Astrocyte of the spinal cord (primary cell): ENCODE results near the gene STK40.

Experiments used
- DNase-seq: peaks from one replicate; pipeline ENCODE4 v3.0.0; 2011; ENCODE audit warnings: low read depth, low spot score
- H3K4me3 ChIP-seq: 2 replicates; pipeline ENCODE4 v1.5.1; 2011; ENCODE audit warnings: low read depth, mild to moderate bottlenecking, low read length, moderate library complexity
- CTCF ChIP-seq: IDR thresholded peaks from 2 replicates; pipeline ENCODE4 v1.5.1; 2012; ENCODE audit warnings: low read depth, mild to moderate bottlenecking, low read length, inconsistent platforms
- in situ Hi-C: cut with HindIII; loops from 2 replicates; pipeline ENCODE4 v1.10.0; 2017; ENCODE audit warnings: low sequenced_read_pairs

STK40 gene

DNA sequence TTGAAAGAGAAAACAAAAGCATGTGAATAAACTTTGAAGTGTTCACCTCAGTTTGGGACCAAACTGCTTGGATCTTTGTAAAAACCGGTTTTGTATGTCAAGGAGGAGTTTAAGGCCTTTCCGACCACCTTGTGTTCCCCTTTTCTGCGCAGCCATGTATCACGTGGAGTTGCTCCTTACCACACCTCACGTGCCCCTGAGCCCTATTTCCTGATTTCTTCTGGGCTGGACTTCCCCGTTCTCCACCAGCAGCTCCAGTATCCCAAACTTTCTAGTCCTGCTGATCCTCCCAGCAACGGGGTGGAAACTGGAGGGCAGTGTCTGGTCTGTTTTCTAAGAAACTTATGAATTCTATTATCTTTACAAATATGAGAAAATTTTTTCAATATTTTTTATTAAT, 81.2 kb downstream of the STK40 start:
- in situ Hi-C loops: no loop called here
- H3K4me3 ChIP-seq: no peak overlapping the region
- no peak for DNase-seq
- TF ChIP-seq CTCF: no peak

DNA sequence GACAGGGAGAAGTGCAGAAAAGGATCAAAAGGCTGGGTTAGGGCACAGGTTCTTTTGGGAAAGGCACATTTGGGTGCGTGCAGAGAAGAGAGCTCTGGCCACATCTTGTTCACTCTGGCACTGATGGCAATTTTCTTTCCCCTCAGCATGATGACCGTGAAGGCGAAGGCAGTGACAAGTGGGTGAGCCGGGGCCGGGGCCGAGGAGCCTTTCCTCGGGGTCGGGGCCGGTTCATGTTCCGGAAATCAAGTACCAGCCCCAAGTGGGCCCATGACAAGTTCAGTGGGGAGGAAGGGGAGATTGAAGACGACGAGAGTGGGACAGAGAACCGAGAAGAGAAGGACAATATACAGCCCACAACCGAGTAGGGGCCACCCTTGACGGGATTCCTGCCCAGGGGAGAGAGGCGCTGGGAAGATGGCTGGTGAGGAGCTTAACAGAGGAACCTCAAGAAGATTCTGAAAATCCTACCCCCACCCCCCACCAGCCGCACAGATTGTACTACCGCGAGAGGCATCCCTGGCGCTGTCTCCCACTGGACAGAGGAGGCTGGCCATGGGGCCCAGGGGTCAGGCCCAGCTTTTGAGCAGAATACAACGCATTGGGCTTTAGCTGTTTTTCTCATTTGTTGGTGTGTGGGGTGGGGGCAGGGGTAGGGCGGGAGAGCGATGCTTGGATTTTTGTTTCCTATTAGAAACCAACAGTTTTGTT, 81.9 kb downstream of the STK40 start:
- H3K4me3 ChIP-seq: no peak overlapping the region
- no peak for TF ChIP-seq CTCF
- in situ Hi-C loops: no loop called here
- no peak for DNase-seq

- H3K4me3 ChIP-seq: no peak overlapping the region
- TF ChIP-seq CTCF: no peak
- in situ Hi-C loops: no loop called here
- no peak for DNase-seq
These were observed 82.5 kb downstream of the STK40 start for GRCh38 chr1:36303244-36303643.

DNA sequence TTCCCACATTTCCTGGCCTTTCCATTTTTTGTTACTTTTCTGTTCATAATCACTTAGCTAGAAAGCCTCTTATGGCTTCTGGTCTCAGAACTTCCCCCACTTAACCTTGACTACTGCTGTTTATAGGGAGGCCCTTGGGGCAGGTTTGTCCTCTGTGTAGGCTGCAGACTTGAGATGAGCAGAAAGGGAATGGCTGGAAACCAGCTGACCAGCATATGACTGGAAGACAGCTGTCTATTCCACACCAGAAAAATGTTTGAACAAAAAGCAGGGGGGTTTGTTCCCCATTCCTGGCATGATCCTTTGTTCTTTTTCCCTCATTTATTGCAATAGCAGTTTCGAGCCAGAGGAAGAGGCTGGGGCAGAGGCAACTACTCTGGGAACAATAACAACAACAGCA, 84.5 kb downstream of the STK40 start:
- H3K4me3 ChIP-seq: no peak overlapping the region
- in situ Hi-C loops: no loop called here
- TF ChIP-seq CTCF: no peak
- no peak for DNase-seq

DNA sequence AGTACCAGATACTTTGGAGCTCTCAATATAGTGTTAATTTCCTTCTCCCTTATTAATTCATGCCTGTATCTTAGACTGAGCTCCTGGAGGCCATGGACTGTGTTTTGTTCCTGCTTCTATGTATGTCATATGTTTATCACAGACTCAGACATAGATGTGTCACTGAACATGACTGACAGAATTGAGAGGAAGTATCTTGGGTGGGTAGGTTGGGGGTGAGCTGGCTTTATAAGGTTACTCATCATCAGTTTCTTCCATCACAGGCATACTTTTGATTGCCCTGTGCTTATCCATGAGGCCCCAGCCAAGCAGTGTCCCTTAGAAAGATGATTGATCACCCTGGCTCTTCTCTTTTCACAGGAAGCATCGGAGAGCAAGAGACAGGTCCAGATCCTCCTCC, 85.2 kb downstream of the STK40 start:
- no peak for DNase-seq
- H3K4me3 ChIP-seq: no peak overlapping the region
- in situ Hi-C loops: no loop called here
- TF ChIP-seq CTCF: no peak

DNA sequence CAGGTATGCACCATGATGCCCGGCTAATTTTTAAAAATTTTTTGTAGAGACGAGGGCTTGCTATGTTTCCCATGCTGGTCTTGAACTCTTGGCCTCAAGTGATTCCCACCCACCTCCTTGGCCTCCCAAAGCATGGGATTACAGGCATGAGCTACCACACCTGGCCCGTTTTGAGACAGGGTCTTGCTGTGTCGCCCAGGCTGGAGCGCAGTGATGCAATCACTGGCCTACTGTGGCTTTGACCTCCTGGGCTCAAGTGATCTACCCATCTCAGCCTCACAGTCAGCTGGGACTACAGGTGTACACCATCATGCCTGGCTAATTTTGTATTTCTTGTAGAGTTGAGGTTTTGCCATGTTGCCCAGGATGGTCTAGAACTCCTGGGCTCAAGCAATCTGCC, 87.1 kb downstream of the STK40 start:
- no peak for DNase-seq
- no peak overlapping the region for H3K4me3 ChIP-seq
- in situ Hi-C loops: loop anchor here (25.0 kb wide), 1 partner anchor 161 kb away; the partner anchor contains the start of genes COL8A2 and TRAPPC3
- no peak for TF ChIP-seq CTCF
